IMR-90 (cell line): Measurements from ENCODE around the gene COL25A1. TPM values are rescaled to one million over a fixed set of nuclear protein-coding genes. Genes with fewer than 3 reads are reported as not detected.

Source experiments
- ATAC-seq: fragments of 200-7000 bp; cut with Tn5 transposase; 2 replicates; pipeline ENCODE4 v1.9.1; 2020; ENCODE audit warnings: low read depth, mild to moderate bottlenecking, moderate library complexity
- BruUV-seq: library from RNA; stranded (reverse); fragments of 400-500 nt; replicated peaks from 2 replicates; lab custom pipeline; 2021; lab: Mats Ljungman, UMichigan
- CTCF ChIA-PET: fragments of 300-600 bp; formaldehyde crosslinking; extraction: SDS; loops from one replicate; lab custom pipeline; 2021; ENCODE audit warnings: antibody characterized with exemption; lab: Yijun Ruan, JAX
- POLR2A ChIA-PET: fragments of 300-600 bp; sonication (Branson Sonifier 250); formaldehyde crosslinking; loops from one replicate; lab custom pipeline; 2022; ENCODE audit warnings: antibody characterized with exemption; ENCODE audit not compliant: unreplicated experiment; lab: Charles Lee
- DNase-seq: peaks from one replicate; pipeline ENCODE4 v3.0.0; 2013
- H2AFZ ChIP-seq: replicated peaks from 2 replicates; pipeline ENCODE3; 2013; ENCODE audit warnings: low read length, mild to moderate bottlenecking; ENCODE audit not compliant: poor library complexity
- H2AK5ac ChIP-seq: 2 replicates; pipeline ENCODE4 v1.6.1; 2013; ENCODE audit warnings: low read depth, low read length, inconsistent platforms
- H2AK9ac ChIP-seq: replicated peaks from 2 replicates; pipeline ENCODE3; 2013; ENCODE audit warnings: mild to moderate bottlenecking, low read depth, low read length, moderate library complexity; ENCODE audit not compliant: poor library complexity
- H2BK120ac ChIP-seq: 2 replicates; pipeline ENCODE4 v1.6.1; 2013; ENCODE audit warnings: low read depth, low read length, inconsistent platforms
- H2BK15ac ChIP-seq: 3 replicates; pipeline ENCODE4 v1.6.1; 2013; ENCODE audit warnings: low read depth, low read length, inconsistent platforms
- H2BK20ac ChIP-seq: 2 replicates; pipeline ENCODE4 v1.6.1; 2013; ENCODE audit warnings: low read depth, mild to moderate bottlenecking, inconsistent platforms, low read length, moderate library complexity
- H2BK5ac ChIP-seq: 2 replicates; pipeline ENCODE4 v1.6.1; 2013; ENCODE audit warnings: mild to moderate bottlenecking, low read depth, low read length, inconsistent platforms; ENCODE audit not compliant: poor library complexity, severe bottlenecking
- H3K14ac ChIP-seq: replicated peaks from 2 replicates; pipeline ENCODE4 v1.6.1; 2013; ENCODE audit warnings: low read depth, low read length, inconsistent platforms
- H3K18ac ChIP-seq: 2 replicates; pipeline ENCODE4 v1.6.1; 2013; ENCODE audit warnings: low read depth, low read length, control low read depth
- H3K23ac ChIP-seq: 2 replicates; pipeline ENCODE4 v1.6.1; 2013; ENCODE audit warnings: low read depth, low read length, inconsistent platforms
- H3K27ac ChIP-seq: 2 replicates; pipeline ENCODE4 v1.5.1; 2013; ENCODE audit warnings: mild to moderate bottlenecking, control low read depth, low read length; ENCODE audit not compliant: insufficient read depth
- H3K27me3 ChIP-seq: 2 replicates; pipeline ENCODE4 v1.6.1; 2013; ENCODE audit warnings: low read length; ENCODE audit not compliant: control insufficient read depth, insufficient read depth
- H3K36me3 ChIP-seq: 2 replicates; pipeline ENCODE4 v1.6.1; 2013; ENCODE audit warnings: low read length, mixed read lengths; ENCODE audit not compliant: control insufficient read depth, insufficient read depth
- H3K4ac ChIP-seq: 2 replicates; pipeline ENCODE4 v1.6.1; 2013; ENCODE audit warnings: low read depth, low read length, inconsistent platforms
- H3K4me1 ChIP-seq: 2 replicates; pipeline ENCODE4 v1.6.1; 2013; ENCODE audit warnings: low read length, mixed read lengths; ENCODE audit not compliant: control insufficient read depth, insufficient read depth
- H3K4me2 ChIP-seq: 2 replicates; pipeline ENCODE4 v1.6.1; 2013; ENCODE audit warnings: low read depth, mild to moderate bottlenecking, control low read depth, low read length, moderate library complexity
- H3K4me3 ChIP-seq: 2 replicates; pipeline ENCODE4 v1.5.1; 2013; ENCODE audit warnings: low read depth, mild to moderate bottlenecking, control low read depth, low read length, moderate library complexity; ENCODE audit not compliant: insufficient read depth
- H3K56ac ChIP-seq: 2 replicates; pipeline ENCODE4 v1.6.1; 2013; ENCODE audit warnings: low read length, inconsistent platforms; ENCODE audit not compliant: insufficient read depth; ENCODE audit errors: extremely low read depth
- H3K79me1 ChIP-seq, 2 experiments: 2 replicates each; pipeline ENCODE4 v1.6.1; 2013; ENCODE audit warnings: low read length in 2 of 2, inconsistent platforms in 1 of 2, low read depth in 1 of 2
- H3K9ac ChIP-seq: 2 replicates; pipeline ENCODE4 v1.6.1; 2013; ENCODE audit warnings: low read depth, low read length, control low read depth
- H3K9me1 ChIP-seq: 2 replicates; pipeline ENCODE4 v1.6.1; 2013; ENCODE audit warnings: low read length, inconsistent platforms; ENCODE audit not compliant: insufficient read depth
- H3K9me3 ChIP-seq: 2 replicates; pipeline ENCODE4 v1.6.1; 2013; ENCODE audit warnings: low read length; ENCODE audit not compliant: control insufficient read depth, insufficient read depth
- H4K20me1 ChIP-seq: 2 replicates; pipeline ENCODE4 v1.6.1; 2013; ENCODE audit warnings: low read length, inconsistent platforms; ENCODE audit not compliant: insufficient read depth
- H4K5ac ChIP-seq: 2 replicates; pipeline ENCODE4 v1.6.1; 2013; ENCODE audit warnings: mild to moderate bottlenecking, low read depth, low read length, control low read depth
- H4K8ac ChIP-seq, 2 experiments: 2 replicates each; pipeline ENCODE4 v1.6.1; 2013; ENCODE audit warnings: low read depth in 2 of 2, low read length in 2 of 2, control low read depth in 1 of 2, inconsistent platforms in 1 of 2
- H4K91ac ChIP-seq: 2 replicates; pipeline ENCODE4 v1.6.1; 2013; ENCODE audit warnings: low read depth, low read length, inconsistent platforms; ENCODE audit not compliant: insufficient read depth
- BHLHE40 ChIP-seq: fragments of 150-350 bp; IDR thresholded peaks from 2 replicates; pipeline ENCODE4 v1.6.1; 2016; ENCODE audit warnings: mild to moderate bottlenecking, low read depth, low read length
- CEBPB ChIP-seq: IDR thresholded peaks from 2 replicates; pipeline ENCODE4 v1.6.1; 2012; ENCODE audit warnings: low read depth, low read length, improper control_type of control experiment
- CHD1 ChIP-seq: IDR thresholded peaks from 2 replicates; pipeline ENCODE4 v1.6.1; 2012; ENCODE audit warnings: low read depth, low read length, improper control_type of control experiment
- CTCF ChIP-seq: conservative IDR thresholded peaks from 2 replicates; pipeline ENCODE4 v1.5.1; 2012; ENCODE audit warnings: mild to moderate bottlenecking, low read depth, low read length, improper control_type of control experiment
- ELK1 ChIP-seq: fragments of 150-350 bp; IDR thresholded peaks from 2 replicates; pipeline ENCODE4 v1.6.1; 2016; ENCODE audit warnings: low read depth, mild to moderate bottlenecking, low read length, moderate library complexity, borderline replicate concordance
- FOS ChIP-seq: fragments of 150-350 bp; IDR thresholded peaks from 2 replicates; pipeline ENCODE4 v1.6.1; 2016; ENCODE audit warnings: low read depth, low read length
- MAFK ChIP-seq: IDR thresholded peaks from 2 replicates; pipeline ENCODE4 v1.6.1; 2012; ENCODE audit warnings: low read depth, low read length, improper control_type of control experiment
- MAZ ChIP-seq: IDR thresholded peaks from 2 replicates; pipeline ENCODE4 v1.6.1; 2012; ENCODE audit warnings: low read depth, mild to moderate bottlenecking, low read length, improper control_type of control experiment, moderate library complexity, borderline replicate concordance
- MXI1 ChIP-seq: IDR thresholded peaks from 2 replicates; pipeline ENCODE4 v1.6.1; 2012; ENCODE audit warnings: low read depth, mild to moderate bottlenecking, low read length, moderate library complexity, borderline replicate concordance
- NFE2L2 ChIP-seq: fragments of 150-350 bp; IDR thresholded peaks from 2 replicates; pipeline ENCODE4 v1.6.1; 2016; ENCODE audit warnings: low read depth, mild to moderate bottlenecking, low read length
- POLR2A ChIP-seq: IDR thresholded peaks from 2 replicates; pipeline ENCODE4 v1.6.1; 2012; ENCODE audit warnings: mild to moderate bottlenecking, low read depth, low read length
- RAD21 ChIP-seq: IDR thresholded peaks from 2 replicates; pipeline ENCODE4 v1.6.1; 2012; ENCODE audit warnings: low read length, improper control_type of control experiment
- RCOR1 ChIP-seq: IDR thresholded peaks from 2 replicates; pipeline ENCODE4 v1.6.1; 2012; ENCODE audit warnings: mild to moderate bottlenecking, low read length, improper control_type of control experiment; ENCODE audit not compliant: insufficient replicate concordance
- RFX5 ChIP-seq: IDR thresholded peaks from 2 replicates; pipeline ENCODE4 v1.8.0; 2012; ENCODE audit warnings: low read depth, mild to moderate bottlenecking, low read length, moderate library complexity
- SMC3 ChIP-seq: fragments of 150-350 bp; IDR thresholded peaks from 2 replicates; pipeline ENCODE4 v1.6.1; 2016; ENCODE audit warnings: low read depth, mild to moderate bottlenecking, antibody characterized with exemption, low read length, moderate library complexity
- WGBS, 2 experiments: methylation state at CpG; one replicate each; pipeline versions ENCODE4 v1.1.5 to v1.1.7; 2013; ENCODE audit warnings: missing lambda C conversion rate in 2 of 2; ENCODE audit not compliant: insufficient read length in 1 of 2; ENCODE audit errors: extremely low coverage in 2 of 2; 5-methylcytosine and 5-hydroxymethylcytosine counted together
- dilution Hi-C: fragments of 300-500 bp; cut with HindIII; formaldehyde crosslinking; loops from one replicate; pipeline ENCODE4 v1.14.3; 2018; ENCODE audit warnings: low sequenced_read_pairs; ENCODE audit not compliant: unreplicated experiment
- in situ Hi-C: fragments of 300-500 bp; cut with MboI; formaldehyde crosslinking; loops from 3 replicates; pipeline ENCODE4 v1.14.3; 2019; ENCODE audit warnings: low sequenced_read_pairs, inconsistent platforms, mixed read lengths
- intact Hi-C: fragments of 100-400 bp; cut with micrococcal nuclease; formaldehyde crosslinking; loops from 2 replicates; pipeline ENCODE4 v1.10.0; 2022
- polyA plus RNA-seq, 3 experiments: library from polyadenylated mRNA; depleted of rRNA; stranded (reverse); fragments of >200 nt; gene quantifications; 2 replicates each; pipeline ENCODE4 v1.2.3, GENCODE V29; 2012; ENCODE audit warnings: low replicate concordance in 1 of 3
- total RNA-seq: library from RNA; depleted of rRNA; stranded (reverse); fragments of >200 nt; gene quantifications from 2 replicates; pipeline ENCODE4 v1.2.3, GENCODE V29; 2012
- TF ChIP-seq, protein P1 (sequence below): fragments of 150-350 bp; IDR thresholded peaks from 2 replicates; pipeline ENCODE4 v1.6.1; 2017; ENCODE audit warnings: mild to moderate bottlenecking, antibody characterized with exemption, low read length, low read depth

Gene COL25A1
- total and polyA plus RNA-seq, 2 of the 4 experiments (the other 2 are of a cell fraction), result under 0.01 to 0.05 TPM

DNA sequence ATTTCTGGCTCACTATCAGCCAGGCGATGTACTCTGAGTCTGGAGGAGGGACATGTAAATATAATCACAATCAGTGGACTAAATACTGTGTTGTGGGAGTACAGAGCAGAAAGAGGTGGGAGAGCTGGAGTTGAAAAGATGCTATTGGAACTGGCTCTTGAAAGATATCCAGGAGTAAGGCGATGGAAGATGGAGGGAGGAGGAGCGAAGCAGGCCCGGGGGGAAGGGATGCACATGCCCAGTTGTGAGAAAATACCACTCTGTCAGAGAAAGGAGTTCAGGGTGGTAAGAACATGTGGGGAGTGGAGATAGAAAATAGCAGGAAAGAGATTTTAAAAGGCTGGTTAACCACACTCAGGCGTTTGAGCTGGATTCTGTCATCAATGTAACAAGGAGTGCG lies 322.7 kb downstream of the COL25A1 start:
- BruUV-seq, result no TSS peak
- Histone ChIP-seq H3K9me3 (no peaks in the 10 kb centered on the region), H3K23ac (no peak overlapping the region), H3K18ac (no peak overlapping the region), H3K9ac (no peak overlapping the region), H3K4me3 (no peak overlapping the region), H2AK5ac (no peak overlapping the region), H3K4me2 (no peak overlapping the region), H3K36me3 (no peaks in the 10 kb centered on the region), H2BK120ac (no peak overlapping the region), H3K4ac (no peak overlapping the region), H2BK20ac (no peak overlapping the region), H3K79me1 (no peaks in the 10 kb centered on the region), H3K56ac (no peak overlapping the region), H2AFZ (no peak overlapping the region), H3K9me1 (no peaks in the 10 kb centered on the region), H2AK9ac (no peak overlapping the region), H3K27ac (no peak overlapping the region), H3K4me1 (no peaks in the 10 kb centered on the region), H4K91ac (no peak overlapping the region), H4K5ac (no peak overlapping the region), H2BK15ac (no peak overlapping the region), H4K20me1 (no peaks in the 10 kb centered on the region), H2BK5ac (no peak overlapping the region), H4K8ac (no peak overlapping the region), H3K14ac (no peak overlapping the region), H3K27me3 (no peaks in the 10 kb centered on the region)
- dilution Hi-C loops (no loop called here), intact Hi-C loops (no loop called here), in situ Hi-C loops (no loop called here)
- WGBS, 2 experiments, result 89% methylated on average over 5 of the region's 6 CpGs; no CpG with 5 or more reads in 1 of the 2 experiments
- no peak for DNase-seq
- POLR2A ChIA-PET, result no interaction called here
- TF ChIP-seq POLR2A, result no peak
- TF ChIP-seq FOS, result no peak
- TF ChIP-seq NFE2L2, result no peak
- TF ChIP-seq RCOR1, result no peak
- no peak for TF ChIP-seq SMC3
- TF ChIP-seq, protein P1, sequence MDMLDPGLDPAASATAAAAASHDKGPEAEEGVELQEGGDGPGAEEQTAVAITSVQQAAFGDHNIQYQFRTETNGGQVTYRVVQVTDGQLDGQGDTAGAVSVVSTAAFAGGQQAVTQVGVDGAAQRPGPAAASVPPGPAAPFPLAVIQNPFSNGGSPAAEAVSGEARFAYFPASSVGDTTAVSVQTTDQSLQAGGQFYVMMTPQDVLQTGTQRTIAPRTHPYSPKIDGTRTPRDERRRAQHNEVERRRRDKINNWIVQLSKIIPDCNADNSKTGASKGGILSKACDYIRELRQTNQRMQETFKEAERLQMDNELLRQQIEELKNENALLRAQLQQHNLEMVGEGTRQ, result no peak
- TF ChIP-seq CTCF, result no peak
- TF ChIP-seq RFX5, result no peak
- TF ChIP-seq ELK1, result no peak
- TF ChIP-seq CHD1, result no peak
- no peak for TF ChIP-seq MXI1
- no peak for TF ChIP-seq MAZ
- no peak for TF ChIP-seq RAD21
- TF ChIP-seq BHLHE40, result no peak
- no peak for TF ChIP-seq CEBPB
- no peak for TF ChIP-seq MAFK
- ATAC-seq, result no peak
- CTCF ChIA-PET, result interaction anchor here (0.6 kb wide), 1 partner anchor 26 kb away, joined by 3 read pairs; no protein-coding TSS in a partner anchor
